K562 (cell line): ENCODE measurements around the gene CCL24. TPM values are rescaled to one million over a fixed set of nuclear protein-coding genes. Genes with fewer than 3 reads are reported as not detected.

Experiments used
- ELF1 ChIP-seq: fragments of 200-800 bp; sonication (Bioruptor generic); IDR thresholded peaks from 2 replicates; pipeline ENCODE4 v1.6.1; 2016; ENCODE audit warnings: missing genetic modification characterization, missing compliant biosample characterization
- ETV5 ChIP-seq: sonication (generic); formaldehyde crosslinking; IDR thresholded peaks from 2 replicates; pipeline ENCODE4 v1.4.0; 2020; ENCODE audit warnings: low read depth, mild to moderate bottlenecking, missing genetic modification reagents
- FOXP1 ChIP-seq: sonication (generic); formaldehyde crosslinking; IDR thresholded peaks from 2 replicates; pipeline ENCODE4 v1.8.0; 2022; ENCODE audit warnings: mild to moderate bottlenecking, missing genetic modification reagents
- HINFP ChIP-seq: fragments of 450-650 bp; conservative IDR thresholded peaks from 2 replicates; pipeline ENCODE4 v1.6.1; 2016; ENCODE audit warnings: missing genetic modification characterization, low read depth, mild to moderate bottlenecking, control low read depth, missing compliant biosample characterization
- RFX1 ChIP-seq: fragments of 450-650 bp; IDR thresholded peaks from 2 replicates; pipeline ENCODE4 v1.6.1; 2016; ENCODE audit warnings: mild to moderate bottlenecking, moderate library complexity
- RNF2 ChIP-seq: sonication (generic); IDR thresholded peaks from 2 replicates; pipeline ENCODE4 v1.6.1; 2016
- SMC3 ChIP-seq: conservative IDR thresholded peaks from 2 replicates; pipeline ENCODE4 v1.6.1; 2011; ENCODE audit warnings: low read depth, low read length, improper control_type of control experiment; ENCODE audit not compliant: insufficient read depth
- STAT5A ChIP-seq: IDR thresholded peaks from 2 replicates; pipeline ENCODE4 v1.6.1; 2012; ENCODE audit warnings: low read length, inconsistent platforms, borderline replicate concordance
- TEAD1 ChIP-seq, 2 experiments: fragments of 450-650 bp in 1 of 2; sonication (generic) in 1 of 2; formaldehyde crosslinking; IDR thresholded peaks; 2 replicates each; pipeline versions ENCODE4 v1.4.0 to v1.8.0; 2020 to 2022; ENCODE audit warnings: mild to moderate bottlenecking in 2 of 2, missing genetic modification reagents in 1 of 2
- XRCC5 ChIP-seq: fragments of 200-400 bp; formaldehyde crosslinking; IDR thresholded peaks from 2 replicates; pipeline ENCODE4 v1.6.1; 2017; ENCODE audit warnings: low read depth, mild to moderate bottlenecking, low read length
- ZFP36 ChIP-seq: fragments of 150-350 bp; IDR thresholded peaks from 2 replicates; pipeline ENCODE4 v1.6.1; 2018; ENCODE audit warnings: low read length, low read depth; ENCODE audit not compliant: partially characterized antibody
- ZNF764 ChIP-seq: fragments of 250-450 bp; sonication (Bioruptor Pico); IDR thresholded peaks from 2 replicates; pipeline ENCODE4 v1.4.0; 2020; ENCODE audit warnings: low read depth, mild to moderate bottlenecking, moderate library complexity
- ZSCAN29 ChIP-seq: fragments of 450-650 bp; IDR thresholded peaks from 2 replicates; pipeline ENCODE4 v1.6.1; 2017
- polyA plus RNA-seq, 8 experiments: library from polyadenylated mRNA; depleted of rRNA in 4 of 8; stranded (reverse) in 5 of 8; unstranded in 3 of 8; fragments of >200 nt; fragmentation: Nextera tagmentation in 2 of 8; fragmentation: Illumina TruSeq in 1 of 8; extraction: Ambion mirVana in 2 of 8; extraction: Trizol in 1 of 8; gene quantifications; 2 replicates each; pipeline versions ENCODE4 v1.2.1 to v1.2.3, GENCODE V29; 2011 to 2014; ENCODE audit warnings: inconsistent platforms in 1 of 8, missing spikeins in 1 of 8
- total RNA-seq, 7 experiments: library from RNA; depleted of rRNA in 6 of 7; stranded (reverse); fragments of >200 nt in 6 of 7; fragmentation: Illumina TruSeq in 2 of 7; extraction: Trizol in 2 of 7; gene quantifications; 2 replicates each; pipeline versions ENCODE4 v1.2.1 to v1.2.3, GENCODE V29; 2011 to 2021; ENCODE audit warnings: low replicate concordance in 1 of 7

Gene CCL24
- total and polyA plus RNA-seq, 9 of the 15 experiments (the other 6 are each of a cell fraction or from before 2014, with no cell fraction given) = 0.45 to 3.6 (median 0.95) TPM; not detected in 1

- TF ChIP-seq ZFP36 (no peak), HINFP (no peak), RFX1 (no peak), ZNF764 (CRISPR knock-in tag) (no peak), ELF1 (no peak), STAT5A (no peak), XRCC5 (no peak), ZSCAN29 (no peak), SMC3 (no peak), RNF2 (no peak), TEAD1 (CRISPR knock-in tag; IDR thresholded peaks at IDR 0.05) (no peak), ETV5 (CRISPR knock-in tag) (0 out of 2 replicates have a peak, but pooled peaks have one; percentile 34), FOXP1 (CRISPR knock-in tag) (no peak)
- TF ChIP-seq, all 486 proteins: peak for 71
Observed at GRCh38 chr7:75772081-75773077, 41.2 kb downstream of the CCL24 start, which contains the start of gene CCL26 (continued).
